ENCODE measurements around the gene BTG4.

BTG4 gene

GRCh38 chr11:111512296-111513239 lies at the start of gene BTG4:
BTG4 (minus strand) TSS chr11:111512386; CDS start chr11:111498776, 13,610 bp downstream.
- DNase-seq (ENCODE audit: low read depth), result no peak

- no peak for DNase-seq (ENCODE audit: low read depth)
Observed at GRCh38 chr11:111561791-111562325, 49.7 kb upstream of the BTG4 start.

GRCh38 chr11:111561306-111561705 lies 49.1 kb upstream of the BTG4 start:
- no peak for DNase-seq (ENCODE audit: low read depth)

DNA sequence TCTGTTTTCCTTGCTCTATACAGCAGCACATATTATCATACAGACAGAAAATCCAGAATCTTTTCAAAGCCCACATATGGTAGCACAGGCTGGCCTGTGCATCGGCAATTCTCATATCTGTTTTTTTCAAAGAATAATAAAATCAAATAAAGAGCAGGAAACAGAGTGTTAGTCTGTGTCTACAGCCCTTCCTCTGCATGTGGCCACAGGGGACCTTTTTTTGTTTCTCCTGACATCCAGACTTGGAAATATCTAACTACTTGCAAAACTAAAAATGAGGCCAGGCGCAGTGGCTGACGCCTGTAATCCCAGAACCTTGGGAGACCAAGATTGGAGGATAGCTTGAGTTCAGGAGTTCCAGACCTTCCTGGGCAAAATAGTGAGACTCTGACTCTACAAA lies 48.6 kb upstream of the BTG4 start:
- no peak for DNase-seq (ENCODE audit: low read depth)

DNA sequence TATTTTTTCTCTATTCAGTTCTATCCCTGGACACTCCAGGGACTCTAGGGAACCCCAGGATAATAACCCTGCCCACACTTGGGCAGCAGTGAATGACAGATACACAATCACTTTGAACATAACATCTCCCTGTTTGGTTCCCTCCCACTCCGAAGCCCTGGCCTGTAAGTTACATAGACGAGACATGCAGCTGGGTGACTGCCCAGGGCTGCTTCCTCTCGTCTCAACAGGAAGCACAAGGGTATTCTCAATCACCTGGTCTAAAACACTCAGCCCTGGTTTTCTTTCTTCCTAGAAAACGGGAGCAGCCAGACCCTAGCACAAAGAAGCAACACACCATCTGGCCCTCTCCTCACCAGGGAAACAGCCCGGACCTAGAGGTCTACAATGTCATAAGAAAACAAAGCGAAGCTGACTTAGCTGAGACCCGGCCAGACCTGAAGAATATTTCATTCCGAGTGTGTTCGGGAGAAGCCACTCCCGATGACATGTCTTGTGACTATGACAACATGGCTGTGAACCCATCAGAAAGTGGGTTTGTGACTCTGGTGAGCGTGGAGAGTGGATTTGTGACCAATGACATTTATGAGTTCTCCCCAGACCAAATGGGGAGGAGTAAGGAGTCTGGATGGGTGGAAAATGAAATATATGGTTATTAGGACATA lies 47.7 kb upstream of the BTG4 start:
- no peak for DNase-seq (ENCODE audit: low read depth)

- no peak for DNase-seq (ENCODE audit: low read depth)
Observed at GRCh38 chr11:111557425-111558111, 45.4 kb upstream of the BTG4 start.

GRCh38 chr11:111555255-111555654 lies 43.1 kb upstream of the BTG4 start:
- DNase-seq (ENCODE audit: low read depth), result no peak

DNA sequence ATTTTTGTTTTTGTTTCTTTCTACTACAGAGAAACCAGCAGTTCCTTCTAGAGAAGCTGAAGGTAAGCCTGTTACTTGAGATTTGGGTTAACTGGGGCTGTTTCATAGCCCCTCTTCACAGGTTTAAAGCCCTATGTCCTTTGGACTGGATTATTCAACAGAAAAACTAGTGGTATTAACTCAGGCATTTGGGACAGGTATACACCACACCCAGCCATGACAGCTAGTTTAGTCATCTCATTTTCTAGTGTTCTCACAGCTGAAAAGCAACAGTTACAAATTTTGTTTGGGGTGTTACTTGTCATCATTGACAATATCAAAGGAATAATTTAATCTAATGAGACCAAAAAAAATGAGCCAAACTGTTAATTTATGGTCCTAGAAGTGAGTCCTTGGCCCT lies 42.3 kb upstream of the BTG4 start:
- DNase-seq (ENCODE audit: low read depth), result no peak

GRCh38 chr11:111550258-111550657 lies 38.1 kb upstream of the BTG4 start:
- DNase-seq (ENCODE audit: low read depth), result no peak

GRCh38 chr11:111549869-111550203 lies 37.6 kb upstream of the BTG4 start:
- DNase-seq (ENCODE audit: low read depth), result no peak

- DNase-seq (ENCODE audit: low read depth), result no peak
Observed at GRCh38 chr11:111549196-111549868, 37.1 kb upstream of the BTG4 start.

- DNase-seq (ENCODE audit: low read depth), result no peak
Observed at GRCh38 chr11:111548525-111548924, 36.3 kb upstream of the BTG4 start.

- no peak for DNase-seq (ENCODE audit: low read depth)
Observed at GRCh38 chr11:111542606-111543275, 30.6 kb upstream of the BTG4 start.

GRCh38 chr11:111541254-111542061 lies 29.3 kb upstream of the BTG4 start:
- DNase-seq (ENCODE audit: low read depth), result no peak

DNA sequence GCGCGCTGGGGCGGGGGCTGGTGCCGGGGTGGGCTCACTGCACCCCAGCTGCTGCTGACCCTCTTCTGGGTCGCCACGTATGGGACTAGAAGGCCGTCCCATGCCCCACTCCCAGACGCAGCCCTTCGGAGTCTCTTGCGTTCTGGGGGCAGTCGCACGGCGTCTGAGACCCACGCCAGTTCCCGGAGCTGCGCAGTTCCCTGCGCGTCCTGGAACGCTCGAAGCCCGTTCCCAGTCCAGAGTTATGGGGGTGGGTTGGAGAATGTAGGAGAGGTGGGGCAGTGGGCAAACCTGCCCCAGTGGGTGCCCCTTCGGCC lies 28.7 kb upstream of the BTG4 start:
- DNase-seq (ENCODE audit: low read depth), result no peak

GRCh38 chr11:111540114-111540936 lies 28.1 kb upstream of the BTG4 start, which contains the start of gene LAYN:
LAYN (plus strand) TSS chr11:111540720; CDS start chr11:111540844, 124 bp downstream.
- peak; percentile 20 for DNase-seq (ENCODE audit: low read depth)

- no peak for DNase-seq (ENCODE audit: low read depth)
Observed at GRCh38 chr11:111539426-111540113, 27.4 kb upstream of the BTG4 start.

DNA sequence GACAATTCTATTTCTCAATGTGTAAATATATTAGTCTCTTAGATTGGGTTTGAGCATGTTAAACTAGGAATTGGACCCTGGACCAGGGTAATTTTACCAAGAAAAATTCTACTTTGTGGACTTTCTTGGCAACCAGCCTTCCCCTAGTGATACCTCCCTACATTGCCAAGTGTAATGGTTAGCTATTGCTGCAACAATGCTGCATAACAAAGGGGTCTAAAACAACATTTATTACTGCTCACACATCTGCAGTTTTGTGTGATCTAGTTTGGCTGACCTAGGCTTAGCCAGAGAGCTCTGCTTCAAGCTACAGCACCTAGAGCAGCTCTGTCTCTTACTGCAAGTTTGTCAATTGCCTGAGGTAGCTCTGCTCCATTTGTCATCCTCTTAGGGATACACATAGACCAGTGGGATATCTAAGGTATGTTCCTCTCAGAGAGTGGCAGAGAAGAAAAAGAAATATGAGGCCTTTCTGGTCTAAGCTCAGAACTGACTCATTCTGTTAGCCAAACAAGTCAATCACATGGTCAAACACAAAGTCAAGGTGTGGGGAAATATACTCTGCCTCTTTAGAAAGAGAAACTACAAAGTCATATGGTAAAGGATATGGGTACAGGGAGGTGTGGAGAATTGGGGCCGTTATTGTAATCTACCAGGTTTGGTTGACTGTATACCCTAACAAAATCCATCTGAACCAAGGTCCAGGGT lies 26.4 kb upstream of the BTG4 start:
- no peak for DNase-seq (ENCODE audit: low read depth)

Data from T-helper 22 cell (primary cell).